Bronchial epithelial cell (primary cell): Measurements from ENCODE around the gene SLC18A2. TPM values are rescaled to one million over a fixed set of nuclear protein-coding genes. Genes with fewer than 3 reads are reported as not detected.

ENCODE experiments used
- DNase-seq: peaks from one replicate; pipeline ENCODE4 v3.0.0-alpha.2; 2010; ENCODE audit warnings: low read depth
- FAIRE-seq: peaks from 2 replicates; lab custom pipeline; 2011; peaks lifted over from hg19 to GRCh38; lab: Jason Lieb, UNC
- H3K27me3 ChIP-seq: 2 replicates; pipeline ENCODE4 v1.5.1; 2011; ENCODE audit warnings: low read length; ENCODE audit not compliant: control insufficient read depth, insufficient read depth
- H3K36me3 ChIP-seq: 2 replicates; pipeline ENCODE4 v1.5.1; 2011; ENCODE audit warnings: low read length; ENCODE audit not compliant: control insufficient read depth, insufficient read depth
- H3K4me3 ChIP-seq: 2 replicates; pipeline ENCODE4 v1.5.1; 2011; ENCODE audit warnings: mild to moderate bottlenecking, low read depth, low read length, control low read depth
- total RNA-seq: library from RNA; depleted of rRNA; stranded (reverse); fragments of >200 nt; gene quantifications from 2 replicates; pipeline ENCODE4 v1.2.1, GENCODE V29; 2014
- TF ChIP-seq, protein P1 (sequence below): IDR thresholded peaks from 2 replicates; pipeline ENCODE4 v1.5.1; 2011; ENCODE audit warnings: mild to moderate bottlenecking, moderate library complexity, low read length, control low read depth, inconsistent platforms; ENCODE audit not compliant: insufficient read depth, severe bottlenecking

Gene SLC18A2
- total RNA-seq, 1 donor from 2014 or later: not detected

- TF ChIP-seq, protein P1, sequence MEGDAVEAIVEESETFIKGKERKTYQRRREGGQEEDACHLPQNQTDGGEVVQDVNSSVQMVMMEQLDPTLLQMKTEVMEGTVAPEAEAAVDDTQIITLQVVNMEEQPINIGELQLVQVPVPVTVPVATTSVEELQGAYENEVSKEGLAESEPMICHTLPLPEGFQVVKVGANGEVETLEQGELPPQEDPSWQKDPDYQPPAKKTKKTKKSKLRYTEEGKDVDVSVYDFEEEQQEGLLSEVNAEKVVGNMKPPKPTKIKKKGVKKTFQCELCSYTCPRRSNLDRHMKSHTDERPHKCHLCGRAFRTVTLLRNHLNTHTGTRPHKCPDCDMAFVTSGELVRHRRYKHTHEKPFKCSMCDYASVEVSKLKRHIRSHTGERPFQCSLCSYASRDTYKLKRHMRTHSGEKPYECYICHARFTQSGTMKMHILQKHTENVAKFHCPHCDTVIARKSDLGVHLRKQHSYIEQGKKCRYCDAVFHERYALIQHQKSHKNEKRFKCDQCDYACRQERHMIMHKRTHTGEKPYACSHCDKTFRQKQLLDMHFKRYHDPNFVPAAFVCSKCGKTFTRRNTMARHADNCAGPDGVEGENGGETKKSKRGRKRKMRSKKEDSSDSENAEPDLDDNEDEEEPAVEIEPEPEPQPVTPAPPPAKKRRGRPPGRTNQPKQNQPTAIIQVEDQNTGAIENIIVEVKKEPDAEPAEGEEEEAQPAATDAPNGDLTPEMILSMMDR: no peak
- no peaks in the 10 kb centered on the region for H3K36me3 ChIP-seq
- H3K27me3 ChIP-seq: peaks cover 2% of the 10 kb centered on the region
- DNase-seq (peak; percentile 72), FAIRE-seq (no peak)
- H3K4me3 ChIP-seq: no peak overlapping the region
Measured at GRCh38 chr10:117214401-117214800, 26.5 kb upstream of the SLC18A2 start.

- H3K27me3 ChIP-seq: peaks cover 2% of the 10 kb centered on the region
Measured at GRCh38 chr10:117215079-117215478, 25.8 kb upstream of the SLC18A2 start.

GRCh38 chr10:117216028-117216427 lies 24.9 kb upstream of the SLC18A2 start:
- Histone ChIP-seq H3K36me3 (no peaks in the 10 kb centered on the region), H3K4me3 (no peak overlapping the region), H3K27me3 (peaks cover 2% of the 10 kb centered on the region)
- DNase-seq (no peak), FAIRE-seq (no peak)
- TF ChIP-seq, protein P1: no peak

More at GRCh38 chr10:117215079-117215478, 25.8 kb upstream of the SLC18A2 start:
- FAIRE-seq (no peak), DNase-seq (no peak)
- no peaks in the 10 kb centered on the region for H3K36me3 ChIP-seq
- H3K4me3 ChIP-seq: no peak overlapping the region
- TF ChIP-seq, protein P1: no peak

DNA sequence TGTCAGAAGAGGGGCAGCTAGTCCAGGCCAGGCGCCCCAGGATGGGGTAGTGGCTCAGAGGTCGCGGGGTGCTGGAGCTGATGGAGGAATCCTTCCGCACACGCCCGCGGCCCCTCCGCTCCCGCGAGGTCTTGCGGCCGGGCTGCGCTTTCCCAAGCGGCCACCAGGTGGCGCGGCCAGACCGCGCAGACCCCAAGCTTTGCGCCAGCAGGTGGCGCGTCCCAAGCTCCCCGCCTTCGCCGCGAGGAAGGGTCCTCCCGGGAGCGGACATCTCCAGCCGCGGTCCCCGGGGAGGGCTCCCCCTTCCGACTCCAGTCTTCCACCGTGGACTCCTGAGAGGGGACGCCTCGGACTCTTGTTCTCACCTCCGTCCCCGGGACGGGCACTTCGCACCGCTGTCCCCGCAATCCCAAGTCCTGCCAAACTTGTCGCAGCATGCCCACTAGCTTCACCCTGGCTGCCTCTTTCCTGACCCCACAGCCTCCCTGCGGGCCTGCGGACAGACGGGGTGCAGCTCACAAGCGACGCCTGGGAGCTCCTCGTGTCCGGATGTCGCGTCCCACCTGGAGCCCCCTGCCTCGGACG lies 24.2 kb upstream of the SLC18A2 start:
- TF ChIP-seq, protein P1: peak; percentile 100
- Histone ChIP-seq H3K4me3 (peak overlapping the region; percentile 51), H3K36me3 (no peaks in the 10 kb centered on the region), H3K27me3 (peaks cover 2% of the 10 kb centered on the region)
- FAIRE-seq (no peak), DNase-seq (peak; percentile 53)

DNA sequence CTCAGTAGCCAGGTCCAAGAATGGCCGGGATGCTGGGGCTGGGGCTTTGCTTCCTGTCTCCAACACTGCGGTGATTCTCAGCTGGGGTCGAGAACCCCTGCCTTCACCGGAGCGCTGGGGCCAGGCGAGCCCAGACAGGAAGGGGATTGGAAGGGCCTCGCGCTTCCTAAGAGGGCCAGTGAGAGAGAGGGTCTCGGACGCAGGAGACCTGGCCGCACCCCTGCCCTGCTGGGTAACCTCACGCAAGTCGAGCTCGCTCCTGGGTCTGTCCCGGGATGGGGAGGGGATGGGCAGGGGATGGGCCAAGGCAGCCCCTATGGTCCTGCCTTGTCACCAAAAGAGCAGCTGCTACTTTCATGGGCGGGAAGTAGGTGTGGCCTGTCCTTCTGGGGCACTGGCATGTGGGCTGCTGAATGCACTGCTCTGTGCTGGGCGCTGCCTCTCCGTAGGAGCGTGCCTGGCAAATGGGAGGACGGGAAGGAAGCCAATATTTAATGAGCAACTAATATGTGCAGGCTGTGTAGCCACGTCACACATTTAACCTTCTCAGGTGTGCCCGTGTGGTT lies 23.6 kb upstream of the SLC18A2 start:
- DNase-seq (no peak), FAIRE-seq (no peak)
- H3K27me3 ChIP-seq: peaks cover 2% of the 10 kb centered on the region
- peak overlapping the region; percentile 51 for H3K4me3 ChIP-seq
- TF ChIP-seq, protein P1: no peak
- H3K36me3 ChIP-seq: no peaks in the 10 kb centered on the region
